Activated CD8-positive, alpha-beta memory T cell treated with anti-CD3 and anti-CD28 coated beads, Interleukin-2, amount 50 U/mL, for 1 hour (primary cell): ENCODE results near the gene MICU1.
"Not testable (repeated sequence)": the region's sequence is repeated elsewhere in the genome, so short reads cannot be mapped to it uniquely, and the experiment has no call there.

Experiments used
- DNase-seq: peaks from one replicate; pipeline ENCODE4 v3.0.0-alpha.2; 2020; ENCODE audit errors: extremely low read depth

Gene MICU1

GRCh38 chr10:72505435-72505834, 120.4 kb downstream of the MICU1 start:
- DNase-seq: no peak

- DNase-seq: no peak
These were observed 122.0 kb downstream of the MICU1 start for GRCh38 chr10:72503694-72504438.

GRCh38 chr10:72503241-72503640, 122.6 kb downstream of the MICU1 start:
- DNase-seq: no peak

GRCh38 chr10:72502581-72502980, 123.3 kb downstream of the MICU1 start:
- DNase-seq: no peak

- DNase-seq: no peak
These were observed 126.2 kb downstream of the MICU1 start for GRCh38 chr10:72499701-72500100.

DNA sequence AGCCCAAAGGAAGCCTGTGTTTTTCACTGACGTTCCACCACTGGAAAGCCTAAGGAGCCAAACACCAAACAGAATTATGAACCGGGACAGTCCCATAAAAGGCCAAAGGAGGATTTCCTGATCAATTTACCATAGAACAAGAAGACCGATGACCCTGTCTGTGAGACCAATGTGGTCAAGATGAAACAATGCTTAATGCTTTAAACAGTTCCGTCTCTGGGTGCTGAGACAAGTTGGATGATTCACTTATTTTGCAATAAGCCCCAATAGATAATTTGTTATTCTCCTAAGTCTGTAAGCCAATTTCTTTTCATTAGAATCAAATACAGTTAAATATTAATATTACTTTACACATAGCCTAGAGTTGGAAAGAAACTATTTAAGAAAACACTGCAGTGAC, 134.9 kb downstream of the MICU1 start:
- DNase-seq: no peak

DNA sequence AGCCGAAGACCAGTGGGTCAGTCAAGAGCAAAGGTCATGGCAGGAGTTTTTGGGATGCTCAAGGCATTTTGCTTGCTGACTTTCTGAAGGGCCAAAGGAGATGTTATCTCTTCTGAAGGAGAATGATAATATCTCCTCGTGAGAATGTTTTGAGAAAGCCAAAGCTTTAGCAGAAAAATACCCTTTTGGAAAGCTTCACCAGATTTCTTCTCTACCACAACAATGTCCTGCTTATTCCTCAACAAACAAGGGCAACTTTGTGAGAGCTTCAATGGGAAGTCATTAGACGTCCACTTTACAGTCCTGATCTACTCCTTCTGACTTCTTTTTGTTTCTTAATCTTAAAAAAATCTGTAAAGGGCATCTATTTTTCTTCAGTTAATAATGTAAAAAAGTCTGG, 138.4 kb downstream of the MICU1 start:
- DNase-seq: no peak

DNA sequence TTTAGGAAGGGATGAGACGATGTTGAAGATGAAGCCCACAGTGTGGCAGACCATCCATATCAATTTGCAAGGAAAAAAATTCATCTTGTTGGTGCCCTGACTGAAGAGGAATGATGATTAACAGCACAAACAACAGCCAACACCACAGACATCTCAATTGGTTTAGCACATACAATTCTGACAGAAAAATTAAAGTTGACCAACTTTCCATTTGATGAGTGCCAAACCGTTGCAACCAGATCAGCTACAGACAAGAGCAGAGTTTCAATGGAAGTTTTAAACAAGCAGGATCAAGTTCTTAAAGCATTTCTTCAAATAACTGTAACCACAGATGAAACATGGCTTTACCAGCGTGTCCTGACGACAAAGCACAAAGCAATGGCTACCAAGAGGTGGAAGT, 138.8 kb downstream of the MICU1 start:
- no peak for DNase-seq

DNA sequence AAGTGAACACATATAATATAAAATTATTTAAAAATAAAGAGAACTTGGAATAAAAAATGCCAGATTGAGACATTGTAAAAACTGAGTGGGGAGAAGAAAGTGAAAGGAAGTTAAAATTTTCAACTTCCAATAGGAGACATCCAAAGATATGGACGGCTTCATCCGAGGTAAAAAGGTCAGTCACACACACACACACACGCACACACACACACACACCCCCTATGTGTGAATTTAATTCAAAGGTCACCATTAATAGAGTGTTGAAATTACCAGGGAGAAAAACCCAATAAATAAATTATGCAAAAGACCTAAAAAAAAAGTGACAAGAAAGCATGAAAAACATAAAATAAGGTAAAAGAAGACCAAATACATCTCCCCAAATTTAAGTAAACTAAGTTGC, 140.2 kb downstream of the MICU1 start:
- no peak for DNase-seq

DNA sequence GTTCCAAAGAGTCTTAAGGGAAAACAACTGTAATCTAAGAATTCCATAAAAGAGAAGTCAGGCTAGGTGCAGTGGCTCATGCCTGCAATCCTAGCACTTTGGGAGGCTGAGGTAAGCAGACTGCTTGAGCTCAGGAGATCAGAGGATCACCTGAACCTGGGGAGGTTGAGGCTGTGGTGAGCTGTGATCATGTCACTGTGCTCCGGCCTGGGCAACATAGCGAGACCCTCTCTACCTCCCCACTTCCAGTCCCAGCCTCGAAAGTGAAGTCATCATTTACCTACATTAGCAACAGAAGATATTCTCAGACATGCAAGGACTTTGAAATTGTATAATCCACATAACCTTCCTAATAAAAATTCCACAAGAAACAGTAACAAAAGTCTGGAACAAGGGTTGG, 141.4 kb downstream of the MICU1 start:
- DNase-seq: no peak

- DNase-seq: no peak
These were observed 142.4 kb downstream of the MICU1 start for GRCh38 chr10:72483471-72483870.

DNA sequence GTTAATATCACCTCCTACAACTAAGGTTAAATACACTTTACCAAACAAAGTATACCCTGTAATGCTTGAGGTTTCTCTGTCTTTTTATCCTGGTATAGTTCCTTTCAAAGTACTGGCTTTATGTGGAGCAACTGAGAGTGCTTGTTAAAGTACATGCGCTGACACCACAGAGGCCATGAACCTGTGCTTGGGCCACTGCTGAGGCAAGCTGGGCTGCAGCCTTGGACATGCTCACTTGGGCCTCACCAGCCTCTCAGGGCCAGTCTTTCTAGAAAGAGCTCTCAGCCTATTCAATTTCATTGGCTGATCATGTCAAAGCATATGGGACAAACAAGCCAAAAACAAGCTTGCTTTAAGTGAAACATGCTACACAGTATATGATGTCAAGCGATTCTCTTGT, 145.0 kb downstream of the MICU1 start:
- DNase-seq: no peak

DNA sequence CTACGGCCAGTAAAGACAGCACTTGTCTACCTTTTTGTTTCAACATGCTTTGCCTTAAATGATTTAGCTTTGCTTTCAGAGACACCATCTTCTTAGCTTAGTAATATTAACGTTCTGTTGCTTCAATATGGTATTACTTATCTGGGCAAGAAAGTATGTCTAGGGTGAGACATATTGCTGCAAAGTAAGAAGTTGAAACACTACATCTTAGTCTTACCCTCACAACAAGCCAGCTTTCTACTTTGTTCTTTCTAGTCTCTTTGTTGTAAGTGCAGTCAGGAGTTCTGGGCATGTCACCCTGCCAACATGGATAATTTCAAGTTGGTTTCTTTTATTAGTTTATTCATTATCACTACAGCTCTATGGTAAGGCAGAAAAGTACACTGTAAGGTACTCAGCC, 148.4 kb downstream of the MICU1 start:
- no peak for DNase-seq

GRCh38 chr10:72472306-72472705, 153.6 kb downstream of the MICU1 start:
- DNase-seq: no peak

DNA sequence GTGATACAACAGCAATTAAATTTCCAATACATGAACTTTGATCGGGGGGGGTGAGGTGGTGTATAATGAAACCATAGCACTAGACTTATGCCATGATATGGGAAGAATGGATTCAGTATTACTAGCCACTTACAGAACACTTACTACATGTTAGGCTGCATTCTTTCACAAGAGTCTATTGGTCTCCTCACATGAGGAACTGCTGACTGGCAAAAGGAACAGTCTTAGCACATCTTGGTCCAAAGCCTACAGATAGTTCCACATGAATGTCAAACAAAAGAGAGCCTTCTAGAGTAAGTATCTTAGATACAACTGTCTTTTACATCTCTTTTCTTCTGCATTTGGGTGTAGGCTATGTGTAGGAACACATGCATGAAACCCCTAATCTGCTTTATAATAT, 155.2 kb downstream of the MICU1 start:
- DNase-seq: no peak

GRCh38 chr10:72467064-72467463, 158.8 kb downstream of the MICU1 start:
- not testable (repeated sequence) for DNase-seq

GRCh38 chr10:72466018-72466417, 159.9 kb downstream of the MICU1 start:
- no peak for DNase-seq

DNA sequence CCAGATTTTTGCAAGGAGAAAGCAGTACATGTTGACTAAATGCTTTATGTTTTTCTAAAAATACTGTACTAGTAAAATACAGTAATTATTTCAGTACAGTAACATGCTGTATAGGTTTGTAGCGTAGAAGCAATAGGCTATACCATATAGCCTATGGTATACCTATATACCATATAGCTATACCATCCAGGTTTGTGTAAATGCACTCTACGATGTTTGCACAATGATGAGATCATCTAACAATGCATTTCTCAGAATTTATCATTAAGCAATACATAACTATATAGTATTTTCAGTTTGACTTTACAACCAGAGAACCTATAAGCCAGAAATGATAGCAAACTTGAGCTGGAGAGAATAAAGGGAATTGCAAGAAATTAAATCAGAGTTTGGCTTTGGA, 161.4 kb downstream of the MICU1 start:
- no peak for DNase-seq

DNA sequence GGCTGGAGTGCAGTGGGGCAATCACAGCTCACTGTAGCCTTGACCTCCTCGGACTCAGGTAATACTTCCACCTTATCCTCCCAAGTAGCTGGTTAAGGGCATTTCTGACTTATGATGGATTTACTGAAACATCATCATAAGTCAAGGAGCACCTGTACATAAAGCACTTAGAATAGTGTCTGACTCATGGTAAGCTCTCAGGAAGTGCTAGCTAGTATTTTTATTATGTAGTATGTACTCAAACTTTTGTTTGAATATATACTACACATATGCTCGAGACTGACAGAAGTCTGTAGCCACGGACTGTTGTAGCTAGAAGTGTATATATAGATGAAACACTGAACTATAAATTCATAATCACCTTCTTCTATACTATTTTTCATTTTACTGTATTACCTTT, 163.6 kb downstream of the MICU1 start:
- DNase-seq: no peak

DNA sequence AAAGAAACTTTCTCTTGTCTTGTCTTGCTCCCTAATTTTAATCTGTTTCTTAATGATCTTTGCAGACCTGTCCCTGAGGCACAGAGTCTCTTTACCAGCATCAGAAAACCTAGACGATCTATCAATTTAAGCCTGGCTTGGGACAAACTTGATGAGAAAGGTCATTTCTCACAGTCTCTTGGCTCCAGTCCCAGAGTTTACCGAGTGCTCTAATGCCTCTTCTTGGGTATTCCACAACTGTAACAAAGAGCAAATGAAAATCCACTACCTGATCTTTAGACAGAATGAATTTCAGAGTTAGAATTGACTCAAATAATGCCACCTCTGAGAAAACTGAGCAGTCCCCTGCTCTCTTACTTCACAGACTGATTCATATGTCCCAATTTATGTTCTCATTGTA, 164.8 kb downstream of the MICU1 start:
- no peak for DNase-seq

DNA sequence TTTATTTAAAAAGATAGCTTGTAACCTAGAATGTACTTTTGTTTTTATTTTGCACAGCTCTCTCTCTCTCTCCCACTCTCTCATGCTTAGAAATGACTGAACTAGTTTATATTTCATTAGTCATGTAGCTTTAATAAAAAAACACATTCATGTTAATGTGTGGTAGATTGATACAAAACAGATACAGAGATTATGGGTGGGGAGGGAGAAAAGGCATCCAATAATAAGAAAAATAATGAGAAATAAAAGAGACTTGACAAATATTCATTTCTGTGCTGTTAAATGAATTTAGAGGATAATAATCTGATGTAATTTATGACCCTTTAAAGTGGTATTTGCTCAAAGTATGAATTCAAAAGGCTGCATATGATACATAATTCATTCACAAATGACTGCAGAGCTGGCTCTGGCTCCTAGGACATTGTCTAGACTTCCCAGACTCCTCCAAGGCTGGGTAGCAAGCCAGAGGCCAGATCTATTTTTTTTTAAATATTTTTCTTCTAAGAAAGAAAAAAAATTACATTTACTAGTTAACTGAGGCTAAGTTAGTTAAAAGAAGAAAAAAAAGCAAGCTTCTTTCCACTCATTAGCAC, 165.5 kb downstream of the MICU1 start:
- DNase-seq: no peak

DNA sequence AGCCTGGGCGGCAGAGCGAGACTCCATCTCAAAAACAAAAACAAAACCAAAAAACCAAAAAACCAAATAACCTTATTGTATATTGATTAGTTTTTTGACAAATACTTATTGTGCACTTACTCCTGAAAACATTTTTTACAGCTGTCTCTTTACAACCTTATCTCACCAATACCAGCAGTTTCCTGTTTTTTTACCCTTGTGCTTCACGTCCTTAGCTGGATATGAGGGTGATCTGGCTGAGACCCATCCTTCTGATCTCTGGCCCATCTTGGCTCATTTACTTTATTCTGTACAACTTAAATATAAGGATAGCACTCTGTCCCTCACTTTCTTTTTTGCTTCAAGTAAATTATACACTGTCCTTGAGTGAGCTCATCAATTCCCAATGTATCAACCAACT, 166.6 kb downstream of the MICU1 start:
- DNase-seq: no peak

- no peak for DNase-seq
These were observed 169.8 kb downstream of the MICU1 start for GRCh38 chr10:72455889-72456595.
